Measurements from ENCODE around the gene MEGF6.

The MEGF6 gene

GRCh38 chr1:3609016-3609768, 2.1 kb downstream of the MEGF6 start:
- DNase-seq: peak; percentile 22

- no peak for DNase-seq
Observed at GRCh38 chr1:3608154-3608553, 3.2 kb downstream of the MEGF6 start.

- no peak for DNase-seq
Observed at GRCh38 chr1:3607703-3608065, 3.6 kb downstream of the MEGF6 start.

GRCh38 chr1:3606779-3607702, 4.3 kb downstream of the MEGF6 start:
- no peak for DNase-seq

GRCh38 chr1:3604997-3605823, 6.1 kb downstream of the MEGF6 start:
- DNase-seq: no peak

- DNase-seq: no peak
Observed at GRCh38 chr1:3604468-3604974, 6.8 kb downstream of the MEGF6 start.

GRCh38 chr1:3603571-3604467, 7.5 kb downstream of the MEGF6 start:
- no peak for DNase-seq

GRCh38 chr1:3603156-3603555, 8.2 kb downstream of the MEGF6 start:
- DNase-seq: no peak

- DNase-seq: no peak
Observed at GRCh38 chr1:3602375-3602774, 8.9 kb downstream of the MEGF6 start.

- DNase-seq: no peak
Observed at GRCh38 chr1:3601743-3602142, 9.6 kb downstream of the MEGF6 start.

- DNase-seq: no peak
Observed at GRCh38 chr1:3600354-3600753, 11.0 kb downstream of the MEGF6 start.

- DNase-seq: no peak
Observed at GRCh38 chr1:3599816-3600215, 11.5 kb downstream of the MEGF6 start.

GRCh38 chr1:3599286-3599811, 12.0 kb downstream of the MEGF6 start:
- no peak for DNase-seq

GRCh38 chr1:3598522-3599285, 12.6 kb downstream of the MEGF6 start:
- no peak for DNase-seq

GRCh38 chr1:3598051-3598491, 13.2 kb downstream of the MEGF6 start:
- DNase-seq: no peak

GRCh38 chr1:3597599-3597964, 13.7 kb downstream of the MEGF6 start:
- no peak for DNase-seq

GRCh38 chr1:3596663-3597598, 14.4 kb downstream of the MEGF6 start:
- DNase-seq: no peak

GRCh38 chr1:3595949-3596348, 15.4 kb downstream of the MEGF6 start:
- no peak for DNase-seq

GRCh38 chr1:3594706-3595377, 16.5 kb downstream of the MEGF6 start:
- DNase-seq: no peak

All from NCI-H446 treated with DMSO at 0.1 percent for 48 hours (cell line).